GM19463 (cell line): ENCODE results near the gene EFNA5.
"Not testable (repeated sequence)": the region's sequence is repeated elsewhere in the genome, so short reads cannot be mapped to it uniquely, and the experiment has no call there.

Experiments
- ATAC-seq: cut with Tn5 transposase; IDR thresholded peaks from one replicate; pipeline ENCODE4 v1.9.1; 2021; ENCODE audit warnings: mild to moderate bottlenecking, moderate library complexity; ENCODE audit not compliant: unreplicated experiment

Gene EFNA5

DNA sequence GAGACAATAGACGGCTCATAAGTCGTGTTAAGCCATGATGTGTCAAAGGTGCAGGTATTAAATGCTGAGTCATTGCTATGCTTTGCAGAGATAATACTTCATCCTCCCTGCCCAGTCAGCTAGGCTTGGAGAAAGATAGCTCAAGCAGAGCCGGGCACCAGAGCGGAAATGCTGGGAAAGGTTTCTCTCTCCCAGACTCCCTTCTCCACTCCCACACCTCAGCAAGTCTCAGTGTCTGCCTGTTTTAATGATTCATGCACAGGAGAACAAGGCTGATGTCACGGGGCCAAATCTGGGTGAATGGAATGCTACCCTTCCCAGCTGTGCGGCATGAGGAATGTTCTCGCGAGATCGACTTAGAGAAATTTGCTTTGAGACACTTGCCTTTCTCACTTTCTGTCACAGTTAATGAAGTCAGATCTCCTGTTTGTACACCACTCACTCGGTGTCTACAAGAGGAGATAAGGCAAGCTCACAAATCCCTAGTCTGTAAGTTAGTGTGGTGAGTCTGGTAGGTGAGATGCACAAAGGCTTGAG, 204.4 kb downstream of the EFNA5 start:
- no peak for ATAC-seq

DNA sequence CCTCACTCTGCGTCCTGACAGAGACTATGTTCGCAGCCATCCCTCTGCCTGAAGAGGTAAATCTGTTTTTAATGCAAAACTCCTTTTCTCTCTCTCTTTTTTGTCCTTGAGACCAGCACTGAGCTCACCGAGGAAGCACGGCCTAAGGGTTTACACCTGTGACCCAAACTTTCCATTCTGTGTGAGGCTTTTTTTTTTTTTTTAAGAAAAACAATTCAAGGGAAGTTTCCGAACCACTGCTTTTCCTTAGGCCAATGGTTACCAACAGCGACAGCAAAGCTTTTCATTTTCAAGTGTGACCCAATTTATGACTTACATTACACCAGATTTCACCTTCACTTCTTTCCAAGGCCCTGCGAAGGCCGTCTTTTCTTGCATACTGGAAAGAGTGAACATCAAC, 205.9 kb downstream of the EFNA5 start:
- no peak for ATAC-seq

DNA sequence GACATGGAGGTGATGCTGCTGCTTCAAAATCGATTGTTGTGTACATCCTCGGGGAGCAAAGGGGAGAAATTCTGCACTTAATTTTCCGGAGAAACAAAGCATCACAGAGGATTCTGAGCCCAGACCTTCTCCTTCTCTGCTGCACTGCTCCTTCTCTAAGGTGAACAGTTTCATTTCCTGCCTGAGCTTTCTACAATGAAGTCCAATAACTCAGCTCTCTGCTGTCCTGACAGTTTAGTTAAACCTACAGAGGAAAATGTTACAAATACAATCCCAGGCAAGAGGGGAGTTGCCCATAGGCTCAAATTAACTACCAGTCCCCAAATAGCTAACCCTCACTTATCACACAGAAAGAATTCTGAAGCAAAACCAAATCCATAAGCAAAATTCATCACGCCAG, 206.3 kb downstream of the EFNA5 start:
- ATAC-seq, result peak; percentile 62

DNA sequence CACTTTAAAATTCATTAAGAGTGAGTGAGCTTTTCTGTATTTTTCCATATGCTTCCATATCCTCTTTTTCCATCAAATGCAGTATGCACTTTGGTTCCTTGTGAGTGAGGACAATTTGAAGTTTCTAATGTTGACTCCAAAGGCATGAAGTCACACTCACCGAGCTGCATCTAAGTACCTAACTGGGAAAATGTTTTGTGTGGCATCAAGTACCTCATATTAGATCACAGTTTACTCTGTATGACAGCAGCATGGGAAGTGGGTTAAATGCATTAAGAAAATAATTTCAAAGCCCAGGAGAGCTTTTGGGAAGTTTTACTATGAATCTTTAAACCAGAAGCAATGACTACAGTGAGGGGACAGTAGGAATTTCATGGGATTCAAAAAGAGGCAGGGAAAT, 207.0 kb downstream of the EFNA5 start:
- ATAC-seq, result no peak

DNA sequence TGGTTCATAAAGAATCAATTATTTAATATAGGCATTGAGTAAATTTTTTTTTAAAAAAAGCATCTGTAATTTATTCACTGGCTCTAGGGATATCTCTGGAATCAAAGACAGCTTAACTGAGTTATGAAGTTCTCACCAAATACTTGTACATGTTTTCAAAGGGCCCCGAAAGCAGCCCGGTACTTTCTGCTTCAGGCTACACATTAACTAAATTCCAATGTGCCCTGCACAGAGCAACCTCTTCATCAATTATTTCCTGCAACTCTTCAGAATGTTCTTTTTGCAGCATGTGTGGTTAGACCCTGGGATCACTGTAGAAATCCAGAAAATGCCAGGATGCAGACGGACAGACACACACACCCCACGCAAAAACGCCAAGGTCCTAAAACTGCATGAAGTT, 209.0 kb downstream of the EFNA5 start:
- no peak for ATAC-seq

DNA sequence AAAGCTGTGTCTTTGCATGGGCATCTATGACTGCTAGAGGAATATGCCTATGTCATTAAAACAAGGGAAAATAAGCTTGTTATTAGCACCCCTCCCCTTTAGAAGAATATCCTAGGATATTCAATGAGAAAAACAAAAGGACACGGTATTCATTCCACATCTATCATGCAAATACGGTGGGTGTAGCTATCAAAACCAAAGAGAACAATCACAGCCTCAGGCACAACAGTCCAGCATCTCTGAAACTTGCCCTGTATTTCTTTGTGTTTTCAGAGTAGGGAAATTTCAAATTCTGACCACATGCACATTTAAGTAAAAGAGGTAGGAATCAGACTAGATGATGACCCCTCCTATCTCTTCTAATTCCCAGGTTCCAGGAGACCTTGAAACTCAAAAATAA, 209.9 kb downstream of the EFNA5 start:
- no peak for ATAC-seq

DNA sequence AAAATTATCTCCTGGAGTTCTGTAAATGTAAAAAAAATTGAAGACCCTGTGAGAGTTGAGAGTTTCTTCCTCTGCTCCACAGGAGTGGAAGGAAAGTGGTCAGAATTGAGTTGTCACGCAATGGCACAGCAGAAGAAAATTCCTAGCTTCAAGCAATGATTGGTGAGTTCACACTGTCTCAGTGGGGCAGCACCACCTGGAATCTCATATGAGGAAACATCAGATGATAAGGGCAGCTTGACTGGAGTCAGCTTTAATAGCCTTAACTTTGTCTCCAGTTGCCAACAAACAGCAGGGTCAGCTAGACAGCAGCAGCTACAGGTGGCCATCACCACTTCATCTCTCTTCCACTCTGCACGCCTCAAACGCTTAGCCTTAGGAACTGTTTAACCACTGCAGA, 211.1 kb downstream of the EFNA5 start:
- no peak for ATAC-seq

DNA sequence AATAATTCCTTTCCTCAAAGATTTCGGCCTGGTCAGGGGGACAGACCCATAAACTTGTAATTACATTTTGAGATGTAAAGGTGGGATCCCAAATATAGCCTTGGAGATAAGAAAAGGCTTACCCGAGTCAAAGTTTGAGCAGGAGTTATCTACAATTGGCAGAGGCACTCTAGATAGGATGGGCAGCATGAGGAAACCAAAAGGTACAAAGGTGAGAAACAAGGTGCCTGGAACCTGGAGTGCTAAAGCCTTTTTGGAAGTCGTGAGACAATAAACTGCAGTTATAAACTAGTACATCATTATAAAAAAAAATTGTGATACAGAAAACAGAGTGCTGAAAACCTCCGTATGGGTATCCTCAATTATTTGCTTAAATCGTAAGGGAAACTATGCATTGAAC, 212.4 kb downstream of the EFNA5 start:
- ATAC-seq, result no peak

DNA sequence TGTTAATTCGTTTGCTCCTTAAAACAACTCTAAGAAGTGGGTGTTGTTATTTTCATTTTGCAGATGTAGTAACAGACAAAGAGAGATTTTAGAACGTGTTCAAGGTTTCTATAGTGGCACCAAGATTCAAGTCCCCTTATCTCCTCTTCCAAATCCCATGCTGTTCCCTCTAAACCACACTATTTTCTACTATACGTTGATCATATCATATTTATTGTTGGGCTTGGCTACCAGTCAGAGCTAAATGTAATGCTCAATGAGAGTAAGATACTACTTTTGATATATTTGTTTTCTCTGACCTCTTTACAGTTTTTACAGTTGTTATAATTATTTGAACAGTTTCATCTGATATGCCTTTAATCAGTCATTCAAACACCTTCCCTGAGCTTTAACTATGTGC, 212.9 kb downstream of the EFNA5 start:
- ATAC-seq, result no peak

DNA sequence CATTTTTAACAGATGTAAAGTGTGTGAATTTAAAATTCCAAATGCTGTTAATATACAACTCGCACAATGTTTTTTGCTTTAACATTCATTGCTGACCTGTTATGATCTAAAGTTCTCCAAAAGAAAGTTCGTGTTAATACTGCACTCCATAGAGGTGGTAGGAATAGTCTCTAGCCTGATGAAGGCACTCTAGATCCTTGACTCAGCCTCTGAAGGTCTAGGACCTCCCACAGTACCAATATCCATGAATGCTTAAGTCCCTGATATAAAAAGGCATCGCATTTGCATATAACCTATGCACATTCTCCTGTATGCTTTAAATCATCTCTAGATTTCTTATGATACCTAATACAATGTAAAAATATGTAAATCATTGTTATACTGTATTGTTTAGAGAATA, 213.6 kb downstream of the EFNA5 start:
- no peak for ATAC-seq

DNA sequence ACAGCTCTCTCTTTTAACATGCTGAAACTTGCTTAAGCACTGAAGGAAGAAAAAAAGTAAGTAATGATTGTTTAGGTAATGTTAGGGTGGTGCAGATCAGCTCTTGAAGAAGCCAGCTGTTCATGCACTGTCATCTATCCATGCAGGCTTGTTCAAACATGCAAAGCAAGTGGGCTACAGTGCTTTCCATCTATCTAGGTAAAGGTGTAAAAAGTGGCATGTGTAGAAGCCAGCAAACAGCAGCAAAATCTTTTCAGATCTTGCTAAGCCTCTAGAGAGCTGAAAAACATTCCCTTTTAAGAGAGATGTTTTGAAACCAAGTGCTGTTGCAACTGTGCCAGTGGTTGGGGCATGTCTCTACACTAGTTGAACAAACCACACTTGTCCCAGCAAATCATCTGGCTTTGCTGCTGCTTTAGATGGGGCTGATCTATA, 214.4 kb downstream of the EFNA5 start:
- ATAC-seq, result peak; percentile 85

DNA sequence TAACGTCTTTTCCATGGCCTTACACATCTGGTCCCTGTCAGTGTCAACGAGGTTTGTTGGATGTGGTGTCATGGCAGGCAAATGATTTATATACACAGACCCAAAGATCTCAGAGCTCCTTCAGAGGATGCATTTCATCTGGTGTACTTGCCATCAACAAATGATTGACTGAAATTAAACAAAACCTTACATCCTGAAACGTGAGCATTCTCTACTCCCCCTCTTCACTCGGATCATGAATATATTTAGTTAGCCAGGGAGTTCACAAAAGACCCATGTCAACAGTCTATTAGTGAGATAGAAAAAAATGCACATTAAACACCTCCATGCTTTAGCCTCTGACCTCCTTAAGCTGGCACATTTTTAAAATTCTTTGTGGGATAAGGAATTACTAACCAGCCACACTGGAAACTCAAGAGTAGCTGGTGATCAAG, 215.6 kb downstream of the EFNA5 start:
- ATAC-seq, result no peak

DNA sequence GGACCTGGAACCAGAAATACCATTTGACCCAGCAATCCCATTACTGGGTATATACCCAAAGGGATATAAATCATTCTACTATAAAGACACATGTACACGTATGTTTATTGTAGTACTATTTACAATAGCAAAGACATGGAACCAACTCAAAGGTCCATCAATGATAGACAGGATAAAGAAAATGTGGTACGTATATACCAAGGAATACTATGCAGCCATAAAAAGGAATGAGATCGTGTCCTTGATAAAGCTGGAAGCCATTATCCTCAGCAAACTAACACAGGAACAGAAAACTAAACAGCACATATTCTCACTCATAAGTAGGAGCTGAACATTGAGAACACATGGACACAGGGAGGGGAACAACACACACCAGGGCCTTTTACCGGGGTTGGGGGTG, 218.9 kb downstream of the EFNA5 start:
- ATAC-seq, result not testable (repeated sequence)

DNA sequence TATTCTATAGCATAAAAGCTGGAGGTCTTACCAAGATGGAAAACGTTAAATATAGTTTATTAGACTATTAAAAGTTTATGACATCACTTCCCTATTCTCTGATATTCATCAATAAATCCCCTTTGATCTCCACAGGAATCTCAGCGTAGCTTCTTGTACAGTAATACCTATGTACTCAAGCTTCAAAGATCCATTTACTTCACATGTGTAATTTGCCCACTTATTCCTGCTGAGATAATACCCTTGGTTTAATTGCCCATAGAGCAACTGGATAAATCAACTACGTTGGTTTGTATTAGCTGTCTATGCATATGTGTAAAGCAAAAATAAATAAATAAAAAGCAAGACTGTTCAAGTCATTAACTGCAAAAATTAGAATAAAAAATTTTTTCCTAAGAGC, 219.7 kb downstream of the EFNA5 start:
- ATAC-seq, result no peak

DNA sequence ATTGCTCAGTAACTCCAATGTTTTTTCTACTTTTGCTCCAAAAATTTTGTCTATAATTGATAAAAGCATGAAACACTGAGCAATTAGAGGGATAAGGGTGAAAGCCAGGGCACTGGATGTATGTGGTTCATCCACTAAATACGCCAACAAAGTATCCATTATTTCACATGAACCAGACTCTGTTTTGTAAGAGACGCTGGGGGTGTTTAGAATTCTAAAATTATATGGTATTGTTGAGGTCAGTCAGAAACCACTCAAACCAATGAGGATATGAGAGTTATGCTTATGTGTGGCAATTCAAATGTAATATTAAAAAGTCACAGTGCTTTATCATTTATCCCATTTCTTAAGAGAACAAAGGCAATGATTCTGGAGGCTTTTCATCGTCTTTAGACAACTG, 220.2 kb downstream of the EFNA5 start:
- no peak for ATAC-seq

DNA sequence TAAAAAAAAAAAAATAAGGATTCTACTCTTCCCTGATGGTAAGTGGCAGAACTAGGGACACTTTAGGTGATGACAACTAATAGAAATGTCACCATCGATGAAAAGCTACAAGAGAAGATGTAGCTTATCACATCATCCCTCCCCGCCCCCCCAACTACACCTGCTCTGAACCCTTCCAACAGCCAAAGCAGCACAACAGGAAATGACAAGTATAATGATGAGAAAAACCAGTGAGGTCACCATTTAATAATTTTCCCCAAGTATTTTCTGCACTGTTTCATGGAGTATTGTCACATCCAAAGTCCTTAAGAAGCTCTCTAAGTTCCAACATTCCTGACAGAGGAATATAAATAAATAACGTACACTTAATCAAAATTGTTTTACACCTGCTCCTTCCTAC, 221.4 kb downstream of the EFNA5 start:
- ATAC-seq, result no peak

DNA sequence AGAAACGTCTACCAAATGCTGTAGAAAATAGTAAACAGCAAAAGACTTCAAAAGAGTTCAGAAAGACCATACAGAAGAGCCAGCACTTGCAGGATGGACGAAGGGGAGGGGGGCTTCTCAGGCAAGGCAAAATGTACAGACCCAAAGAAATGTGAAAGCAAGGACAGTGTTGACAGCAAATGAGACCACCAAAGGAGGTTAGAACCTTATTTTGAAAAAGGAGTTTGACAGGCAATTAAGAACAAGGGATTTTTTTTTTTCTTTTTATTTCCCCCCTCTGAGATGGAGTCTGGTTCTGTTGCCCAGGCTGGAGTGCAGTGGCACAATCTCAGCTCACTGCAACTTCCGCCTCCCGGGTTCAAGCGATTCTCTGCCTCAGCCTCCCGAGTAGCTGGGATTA, 223.2 kb downstream of the EFNA5 start:
- no peak for ATAC-seq

DNA sequence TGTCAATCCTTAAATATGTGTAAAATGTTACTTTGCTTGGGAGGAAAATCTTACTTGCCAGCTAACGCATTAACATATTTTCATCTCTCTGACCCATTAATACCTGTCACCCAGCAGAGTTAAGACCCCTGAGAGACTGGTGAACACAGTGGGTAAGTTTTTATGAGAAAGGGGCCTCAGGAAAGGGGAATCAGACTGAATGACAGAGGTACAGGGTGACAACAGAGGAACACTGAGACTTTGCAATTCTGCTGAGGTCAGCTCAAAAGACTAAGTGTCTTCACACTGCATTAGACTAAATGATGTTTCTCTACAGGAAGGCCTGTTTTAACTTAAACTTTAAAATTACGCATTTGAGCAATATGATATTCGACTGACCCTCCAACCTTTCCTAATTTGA, 223.8 kb downstream of the EFNA5 start:
- ATAC-seq, result no peak

DNA sequence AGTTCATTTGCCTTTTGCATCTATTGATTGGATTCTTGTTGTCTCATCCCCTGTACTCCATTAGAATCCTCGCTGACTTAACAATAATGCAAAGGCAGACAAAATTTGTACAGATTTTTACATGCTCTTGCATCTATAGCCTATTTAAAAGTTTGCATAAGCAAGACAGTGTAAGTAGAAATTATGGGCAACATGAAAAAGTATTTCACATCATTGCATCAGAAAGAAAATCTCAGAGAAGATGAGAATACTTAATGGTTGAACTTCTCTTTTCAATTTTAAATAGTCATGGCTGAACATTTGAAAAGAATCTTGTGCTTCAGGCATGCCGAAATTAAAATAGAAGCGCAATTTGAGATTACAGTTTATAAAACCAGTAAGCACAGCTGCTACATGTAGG, 226.4 kb downstream of the EFNA5 start:
- ATAC-seq, result no peak

DNA sequence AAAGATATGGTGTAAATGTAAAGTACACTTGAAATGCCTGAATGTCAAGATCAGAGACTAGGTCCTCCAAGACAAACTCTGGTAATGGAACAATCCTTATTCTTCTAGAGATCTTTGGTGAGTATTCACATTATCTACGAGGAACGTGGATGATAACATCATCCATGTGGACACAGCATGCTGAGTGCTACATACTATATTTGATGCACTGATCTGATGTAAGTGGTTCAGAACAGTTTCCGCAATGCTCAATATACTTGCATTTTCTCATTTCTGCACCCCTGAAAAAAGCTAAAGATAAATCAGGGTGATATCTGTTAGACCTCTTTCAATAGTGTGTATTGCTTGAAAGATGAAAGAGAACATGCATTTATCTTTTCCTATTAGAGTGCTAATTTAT, 226.8 kb downstream of the EFNA5 start:
- ATAC-seq, result no peak

DNA sequence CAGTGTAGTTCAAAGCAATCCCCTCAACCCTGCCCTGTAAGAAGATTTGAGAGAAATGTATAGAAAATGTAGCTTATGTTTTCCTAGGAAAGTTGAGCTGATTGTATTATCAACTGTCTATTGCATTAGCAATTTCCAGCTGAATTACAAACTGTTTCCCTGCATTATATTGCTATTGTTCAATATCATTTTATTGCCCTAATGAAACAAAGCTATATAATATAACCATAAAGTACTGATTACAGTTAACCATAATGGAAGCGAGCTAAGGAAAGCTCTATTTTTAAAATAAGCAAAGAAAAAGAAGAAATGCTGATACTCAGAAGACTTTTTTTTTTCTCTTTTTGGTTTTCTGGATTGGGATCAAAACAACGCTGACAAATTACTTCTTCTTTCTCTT, 228.3 kb downstream of the EFNA5 start:
- ATAC-seq, result no peak

DNA sequence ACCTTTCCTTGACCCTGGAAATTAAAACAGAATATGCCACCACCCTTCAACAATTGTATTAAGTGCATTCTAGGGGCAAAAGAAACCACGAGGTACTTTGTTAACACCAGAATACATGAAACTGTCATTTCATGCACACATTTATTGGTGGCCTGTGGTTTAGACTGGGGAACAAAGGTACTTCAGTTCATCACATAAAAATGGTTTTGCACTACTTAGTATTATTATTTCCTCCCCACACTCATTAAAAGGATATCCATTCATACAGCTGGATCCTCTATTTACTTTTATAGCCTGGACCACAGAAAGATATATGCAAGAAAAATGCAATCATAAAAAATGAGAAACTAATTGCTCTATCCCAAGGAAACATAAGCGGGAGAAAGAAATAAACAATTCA, 230.9 kb downstream of the EFNA5 start:
- no peak for ATAC-seq

DNA sequence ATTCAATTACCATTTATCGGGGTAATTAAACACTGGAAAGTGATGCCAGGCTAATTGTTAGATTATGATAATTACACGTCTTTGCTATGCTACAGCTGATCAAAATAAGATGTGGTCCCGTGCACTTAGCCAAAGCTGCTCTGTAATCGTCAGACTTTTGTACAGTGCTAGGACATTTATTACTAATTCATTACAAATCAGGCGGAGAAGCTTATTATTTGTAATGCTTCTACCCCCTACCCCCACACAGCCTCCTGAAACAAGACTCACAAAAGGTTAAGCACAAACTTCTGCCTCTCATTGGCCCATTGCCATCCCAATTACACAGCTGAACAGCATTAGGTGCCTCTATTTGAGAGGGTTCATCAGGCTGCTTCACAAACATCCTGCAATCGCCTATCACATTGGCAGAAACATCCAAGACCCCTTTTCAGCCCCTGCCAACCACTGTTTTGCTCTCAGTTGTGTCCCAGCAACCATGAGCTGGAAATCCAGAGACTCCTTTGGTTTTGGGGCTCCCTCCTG, 232.7 kb downstream of the EFNA5 start:
- no peak for ATAC-seq
